ENCODE measurements around the gene FOXRED1.

Gene FOXRED1

GRCh38 chr11:126281666-126282175 is 12.8 kb downstream of the FOXRED1 start:
- Histone ChIP-seq H4K20me1 (ENCODE audit: insufficient read depth, low read length) (no peaks in the 10 kb centered on the region), H3F3A (ENCODE audit: insufficient read depth, low read length) (no peaks in the 10 kb centered on the region), H3K27me3 (ENCODE audit: insufficient read depth, low read length) (no peaks in the 10 kb centered on the region), H3K9me3 (ENCODE audit: low read length) (no peaks in the 10 kb centered on the region), H2AFZ (ENCODE audit: low read length) (no peak overlapping the region), H3K27ac (ENCODE audit: low read depth, low read length, poor library complexity, severe bottlenecking) (peak overlapping the region; percentile 70), H3K4me1 (ENCODE audit: insufficient read depth, low read length, severe bottlenecking) (peaks cover 28% of the 10 kb centered on the region), H3K79me2 (ENCODE audit: insufficient read depth, low read length) (no peaks in the 10 kb centered on the region), H3K9ac (ENCODE audit: low read length) (no peak overlapping the region), H3K4me2 (ENCODE audit: low read length) (no peak overlapping the region), H3K9me2 (ENCODE audit: low read depth, low read length) (no peaks in the 10 kb centered on the region), H3K36me3 (ENCODE audit: insufficient read depth, low read length) (peaks cover 13% of the 10 kb centered on the region; the same call in 1 of the 2 replicates), H3K4me3 (ENCODE audit: low read depth, low read length, poor library complexity, severe bottlenecking) (no peak overlapping the region)
- TF ChIP-seq, protein P1, sequence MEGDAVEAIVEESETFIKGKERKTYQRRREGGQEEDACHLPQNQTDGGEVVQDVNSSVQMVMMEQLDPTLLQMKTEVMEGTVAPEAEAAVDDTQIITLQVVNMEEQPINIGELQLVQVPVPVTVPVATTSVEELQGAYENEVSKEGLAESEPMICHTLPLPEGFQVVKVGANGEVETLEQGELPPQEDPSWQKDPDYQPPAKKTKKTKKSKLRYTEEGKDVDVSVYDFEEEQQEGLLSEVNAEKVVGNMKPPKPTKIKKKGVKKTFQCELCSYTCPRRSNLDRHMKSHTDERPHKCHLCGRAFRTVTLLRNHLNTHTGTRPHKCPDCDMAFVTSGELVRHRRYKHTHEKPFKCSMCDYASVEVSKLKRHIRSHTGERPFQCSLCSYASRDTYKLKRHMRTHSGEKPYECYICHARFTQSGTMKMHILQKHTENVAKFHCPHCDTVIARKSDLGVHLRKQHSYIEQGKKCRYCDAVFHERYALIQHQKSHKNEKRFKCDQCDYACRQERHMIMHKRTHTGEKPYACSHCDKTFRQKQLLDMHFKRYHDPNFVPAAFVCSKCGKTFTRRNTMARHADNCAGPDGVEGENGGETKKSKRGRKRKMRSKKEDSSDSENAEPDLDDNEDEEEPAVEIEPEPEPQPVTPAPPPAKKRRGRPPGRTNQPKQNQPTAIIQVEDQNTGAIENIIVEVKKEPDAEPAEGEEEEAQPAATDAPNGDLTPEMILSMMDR (IDR thresholded peaks at IDR 0.05; ENCODE audit: low read length), result no peak
- no peak for TF ChIP-seq EZH2 (IDR thresholded peaks at IDR 0.05; ENCODE audit: borderline replicate concordance, low read length)

DNA sequence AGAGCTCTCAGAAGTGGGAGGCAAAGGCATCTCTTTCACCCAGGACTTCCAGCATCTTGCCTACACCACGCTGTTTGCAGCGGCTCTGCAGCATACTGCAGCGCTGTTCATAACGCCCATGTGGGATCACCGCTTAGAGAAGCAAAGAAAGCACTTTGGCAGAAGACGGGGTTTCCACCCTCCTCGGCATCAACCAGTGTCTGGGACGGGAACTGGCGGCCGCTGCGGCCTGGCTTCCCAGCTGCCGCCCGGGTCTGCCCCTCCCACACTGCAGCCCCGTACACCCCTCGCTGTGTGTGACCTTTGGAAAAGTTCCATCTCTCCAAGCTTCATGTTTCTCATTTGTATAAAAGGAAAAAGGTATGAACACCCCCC is 13.4 kb downstream of the FOXRED1 start:
- Histone ChIP-seq H3K4me2 (ENCODE audit: low read length) (peak overlapping the region; percentile 90), H3F3A (ENCODE audit: insufficient read depth, low read length) (no peaks in the 10 kb centered on the region), H3K9me3 (ENCODE audit: low read length) (no peaks in the 10 kb centered on the region), H3K4me3 (ENCODE audit: low read depth, low read length, poor library complexity, severe bottlenecking) (peak overlapping the region; percentile 83), H3K9me2 (ENCODE audit: low read depth, low read length) (no peaks in the 10 kb centered on the region), H4K20me1 (ENCODE audit: insufficient read depth, low read length) (no peaks in the 10 kb centered on the region), H3K4me1 (ENCODE audit: insufficient read depth, low read length, severe bottlenecking) (peaks cover 28% of the 10 kb centered on the region), H2AFZ (ENCODE audit: low read length) (no peak overlapping the region), H3K79me2 (ENCODE audit: insufficient read depth, low read length) (no peaks in the 10 kb centered on the region), H3K27ac (ENCODE audit: low read depth, low read length, poor library complexity, severe bottlenecking) (peak overlapping the region; percentile 70), H3K27me3 (ENCODE audit: insufficient read depth, low read length) (no peaks in the 10 kb centered on the region), H3K36me3 (ENCODE audit: insufficient read depth, low read length) (peaks cover 9% of the 10 kb centered on the region; the same call in 1 of the 2 replicates), H3K9ac (ENCODE audit: low read length) (peak overlapping the region; percentile 88)
- TF ChIP-seq, protein P1 (IDR thresholded peaks at IDR 0.05; ENCODE audit: low read length), result no peak

- H3K27ac ChIP-seq (ENCODE audit: low read depth, low read length, poor library complexity, severe bottlenecking), result peak within 1 kb of the TSS; percentile 84
- peak within 1 kb of the TSS; percentile 88 for H3K9ac ChIP-seq (ENCODE audit: low read length)
- H3K9me3 ChIP-seq (ENCODE audit: low read length), result no peaks in the 10 kb centered on the region
- no peaks in the 10 kb centered on the region for H4K20me1 ChIP-seq (ENCODE audit: insufficient read depth, low read length)
- no peaks in the 10 kb centered on the region for H3F3A ChIP-seq (ENCODE audit: insufficient read depth, low read length)
- peak within 1 kb of the TSS; percentile 83 for H3K4me3 ChIP-seq (ENCODE audit: low read depth, low read length, poor library complexity, severe bottlenecking)
- H3K79me2 ChIP-seq (ENCODE audit: insufficient read depth, low read length), result no peaks in the 10 kb centered on the region
- peaks cover 28% of the 10 kb centered on the region for H3K4me1 ChIP-seq (ENCODE audit: insufficient read depth, low read length, severe bottlenecking)
- peak within 1 kb of the TSS; percentile 90 for H3K4me2 ChIP-seq (ENCODE audit: low read length)
- no peaks in the 10 kb centered on the region for H3K27me3 ChIP-seq (ENCODE audit: insufficient read depth, low read length)
- H3K36me3 ChIP-seq (ENCODE audit: insufficient read depth, low read length), result 0 out of 2 replicates have a peak, but pooled peaks cover 4% of the 10 kb centered on the region
- H3K9me2 ChIP-seq (ENCODE audit: low read depth, low read length), result no peaks in the 10 kb centered on the region
- H2AFZ ChIP-seq (ENCODE audit: low read length), result no peak within 1 kb of the TSS
- no peak for TF ChIP-seq EZH2 (IDR thresholded peaks at IDR 0.05; ENCODE audit: borderline replicate concordance, low read length)
- TF ChIP-seq, protein P1 (IDR thresholded peaks at IDR 0.05; ENCODE audit: low read length), result no peak
Observed at GRCh38 chr11:126282736-126283591, 14.0 kb downstream of the FOXRED1 start, which contains the start of gene TIRAP. TIRAP (plus strand) TSS chr11:126283093; CDS start chr11:126290895, 7,802 bp downstream.

Measured in OCI-LY1 (cell line).